Testis (tissue), 2 donors: ENCODE data around the gene CRAT.

Source experiments
- POLR2A ChIP-seq: fragments of 450-650 bp; IDR thresholded peaks from one replicate; pipeline ENCODE4 v1.6.1; 2017; ENCODE audit warnings: antibody characterized with exemption, mild to moderate bottlenecking, moderate library complexity
- TF ChIP-seq, protein P1 (sequence below), 3 experiments: fragments of 450-650 bp in 2 of 3; fragments of 200-600 bp in 1 of 3; sonication (generic) in 1 of 3; IDR thresholded peaks; one replicate each; pipeline ENCODE4 v1.5.1; 2016 to 2019; ENCODE audit warnings: antibody characterized with exemption in 3 of 3, mild to moderate bottlenecking in 2 of 3, moderate library complexity in 1 of 3

DNA sequence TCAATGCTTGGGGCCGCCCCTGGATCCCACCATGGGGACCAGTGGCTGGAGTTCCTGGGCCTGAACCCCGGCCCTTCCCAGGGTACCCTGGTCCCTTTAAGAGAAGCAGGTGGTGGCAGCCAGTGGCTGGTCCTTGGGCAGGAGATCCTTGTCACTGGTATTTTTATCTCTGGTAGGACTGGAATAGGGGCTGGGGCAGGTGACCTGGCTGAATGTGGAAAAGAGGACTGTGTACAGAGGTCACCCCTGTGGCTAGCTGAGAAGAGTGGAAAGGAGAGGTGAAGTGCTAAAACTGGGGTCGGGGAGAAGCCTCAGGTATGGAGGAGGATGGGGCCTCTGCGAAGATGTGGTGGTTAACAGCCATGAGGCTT, 7.0 kb downstream of the CRAT start:
- TF ChIP-seq, protein P1, sequence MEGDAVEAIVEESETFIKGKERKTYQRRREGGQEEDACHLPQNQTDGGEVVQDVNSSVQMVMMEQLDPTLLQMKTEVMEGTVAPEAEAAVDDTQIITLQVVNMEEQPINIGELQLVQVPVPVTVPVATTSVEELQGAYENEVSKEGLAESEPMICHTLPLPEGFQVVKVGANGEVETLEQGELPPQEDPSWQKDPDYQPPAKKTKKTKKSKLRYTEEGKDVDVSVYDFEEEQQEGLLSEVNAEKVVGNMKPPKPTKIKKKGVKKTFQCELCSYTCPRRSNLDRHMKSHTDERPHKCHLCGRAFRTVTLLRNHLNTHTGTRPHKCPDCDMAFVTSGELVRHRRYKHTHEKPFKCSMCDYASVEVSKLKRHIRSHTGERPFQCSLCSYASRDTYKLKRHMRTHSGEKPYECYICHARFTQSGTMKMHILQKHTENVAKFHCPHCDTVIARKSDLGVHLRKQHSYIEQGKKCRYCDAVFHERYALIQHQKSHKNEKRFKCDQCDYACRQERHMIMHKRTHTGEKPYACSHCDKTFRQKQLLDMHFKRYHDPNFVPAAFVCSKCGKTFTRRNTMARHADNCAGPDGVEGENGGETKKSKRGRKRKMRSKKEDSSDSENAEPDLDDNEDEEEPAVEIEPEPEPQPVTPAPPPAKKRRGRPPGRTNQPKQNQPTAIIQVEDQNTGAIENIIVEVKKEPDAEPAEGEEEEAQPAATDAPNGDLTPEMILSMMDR (IDR thresholded peaks at IDR 0.05) = no peak
- TF ChIP-seq POLR2A = no peak
